MM.1S (cell line): ENCODE measurements around the gene TMEM44.

Experiments used
- CTCF ChIP-seq: fragments of 300-600 bp; sonication (generic); IDR thresholded peaks from 2 replicates; pipeline ENCODE4 v1.5.1; 2016; ENCODE audit warnings: antibody characterized with exemption, low read length, mixed read lengths
- EZH2phosphoT487 ChIP-seq: fragments of 300-600 bp; sonication (generic); IDR thresholded peaks from 2 replicates; pipeline ENCODE4 v1.6.1; 2018; ENCODE audit warnings: antibody characterized with exemption, low read length

DNA sequence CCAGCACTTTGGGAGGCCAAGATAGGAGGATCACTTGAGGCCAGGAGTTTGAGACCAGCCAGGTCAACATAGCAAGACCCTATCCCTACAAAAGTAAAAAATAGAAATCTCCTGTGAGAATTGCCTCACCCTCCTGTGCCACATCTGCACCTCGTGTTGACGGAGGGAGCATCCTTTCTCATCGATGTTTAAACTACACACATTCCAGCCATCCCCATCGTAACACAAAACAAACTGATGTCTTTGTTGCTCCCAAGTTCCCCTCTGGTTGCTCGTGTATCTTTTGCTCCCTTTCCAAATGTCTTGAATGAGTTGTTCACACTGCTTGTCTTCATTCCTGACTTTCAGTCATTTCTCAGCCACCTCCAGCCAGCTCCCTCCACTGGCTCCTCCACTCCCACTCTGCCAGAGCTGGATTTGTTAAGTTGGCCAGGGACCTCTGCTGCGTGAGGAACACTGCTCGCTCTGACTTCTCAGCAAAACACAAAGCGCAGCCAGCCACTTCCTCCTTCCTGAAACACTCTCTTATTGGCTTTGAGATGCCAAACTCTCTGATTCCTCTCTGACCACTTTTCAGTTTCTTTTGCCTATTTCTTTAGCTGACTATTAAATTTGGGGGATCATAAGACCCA lies 92.8 kb downstream of the TMEM44 start:
- TF ChIP-seq EZH2phosphoT487 (no peak), CTCF (no peak)
